ENCODE measurements around the gene DAGLA. TPM values are rescaled to one million over a fixed set of nuclear protein-coding genes. Genes with fewer than 3 reads are reported as not detected.

Gene DAGLA
- total and polyA plus RNA-seq, 2 of the 13 experiments (the other 11 are each of a cell fraction or from before 2014, with no cell fraction given): 2.6 to 3.9 TPM

DNA sequence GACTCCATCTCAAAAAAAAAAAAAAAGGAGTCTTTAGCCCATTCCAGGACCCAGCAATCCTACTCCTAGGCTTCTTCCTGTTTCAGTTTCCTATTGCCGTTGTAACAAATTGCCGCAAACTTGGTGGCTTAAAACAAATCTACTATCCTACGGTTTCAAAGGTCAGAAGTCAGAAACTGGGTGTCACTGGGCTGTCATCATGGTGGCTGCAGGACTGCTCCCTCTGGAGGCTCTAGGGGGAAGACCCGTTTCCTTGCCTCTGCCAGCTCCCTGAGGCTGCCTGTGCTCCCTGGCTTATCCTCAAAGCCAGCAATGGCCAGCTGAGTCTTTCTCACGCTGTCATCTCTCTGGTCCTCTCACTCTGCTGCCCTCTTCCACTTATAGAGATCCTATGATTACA, 8.7 kb upstream of the DAGLA start (continued):
- TF ChIP-seq, protein P1, sequence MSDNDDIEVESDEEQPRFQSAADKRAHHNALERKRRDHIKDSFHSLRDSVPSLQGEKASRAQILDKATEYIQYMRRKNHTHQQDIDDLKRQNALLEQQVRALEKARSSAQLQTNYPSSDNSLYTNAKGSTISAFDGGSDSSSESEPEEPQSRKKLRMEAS (IDR thresholded peaks at IDR 0.05): no peak
- TF ChIP-seq ZNF792 (CRISPR knock-in tag; IDR thresholded peaks at IDR 0.05) (no peak), ZMYM2 (CRISPR knock-in tag; IDR thresholded peaks at IDR 0.05) (no peak), SMAD3 (CRISPR knock-in tag; IDR thresholded peaks at IDR 0.05) (no peak), CREB1 (IDR thresholded peaks at IDR 0.05) (peak; percentile 50; the same call in 1 of the 2 replicates), CREB1 (CRISPR knock-in tag; IDR thresholded peaks at IDR 0.05) (no peak), TFE3 (CRISPR knock-in tag; IDR thresholded peaks at IDR 0.05) (no peak), ZNF264 (CRISPR knock-in tag; IDR thresholded peaks at IDR 0.05) (peak; percentile 97), NAIF1 (CRISPR knock-in tag; IDR thresholded peaks at IDR 0.05; ENCODE audit: borderline replicate concordance) (peak; percentile 81), SP5 (CRISPR knock-in tag; IDR thresholded peaks at IDR 0.05; ENCODE audit: borderline replicate concordance, low read depth) (no peak), DPF2 (CRISPR knock-in tag; IDR thresholded peaks at IDR 0.05; ENCODE audit: borderline replicate concordance, low read depth) (no peak), NBN (conservative IDR thresholded peaks at IDR 0.05) (no peak), ZNF687 (CRISPR knock-in tag; IDR thresholded peaks at IDR 0.05) (peak; percentile 33; the same call in 1 of the 2 replicates), RXRB (CRISPR knock-in tag; IDR thresholded peaks at IDR 0.05; ENCODE audit: borderline replicate concordance) (peak; percentile 43; the same call in 1 of the 2 replicates), TBX2 (CRISPR knock-in tag; IDR thresholded peaks at IDR 0.05; ENCODE audit: borderline replicate concordance) (no peak), ZNF225 (CRISPR knock-in tag; IDR thresholded peaks at IDR 0.05) (no peak), E2F2 (CRISPR knock-in tag; IDR thresholded peaks at IDR 0.05; ENCODE audit: borderline replicate concordance) (no peak), MEIS1 (CRISPR knock-in tag; IDR thresholded peaks at IDR 0.05; ENCODE audit: borderline replicate concordance) (peak; percentile 73; the same call in 1 of the 2 replicates), ZBTB7B (CRISPR knock-in tag; IDR thresholded peaks at IDR 0.05) (no peak), PRPF4 (IDR thresholded peaks at IDR 0.05; ENCODE audit: low read depth, low read length, poor library complexity, severe bottlenecking) (no peak), HMGA1 (CRISPR knock-in tag; conservative IDR thresholded peaks at IDR 0.05) (no peak), LCORL (IDR thresholded peaks at IDR 0.05) (no peak), LCORL (CRISPR knock-in tag; IDR thresholded peaks at IDR 0.05) (peak; percentile 40; the same call in 1 of the 2 replicates)
